Activated B cell treated with CpG ODN at 0.5 μM for 24 hours (primary cell): ENCODE data around the gene SMU1. TPM values are rescaled to one million over a fixed set of nuclear protein-coding genes. Genes with fewer than 3 reads are reported as not detected.

Experiments
- ATAC-seq: fragments of 200-7000 bp; cut with Tn5 transposase; one replicate; pipeline ENCODE4 v1.10.0; 2021; ENCODE audit warnings: low read depth, mild to moderate bottlenecking, moderate library complexity
- CTCF ChIA-PET: fragments of 350-600 bp; sonication (Branson Sonifier 250); formaldehyde crosslinking; loops from one replicate; lab custom pipeline; 2021; ENCODE audit warnings: antibody characterized with exemption; lab: Charles Lee
- POLR2A ChIA-PET: fragments of 350-600 bp; sonication (Branson Sonifier 250); formaldehyde crosslinking; loops from one replicate; lab custom pipeline; 2021; ENCODE audit warnings: antibody characterized with exemption; lab: Charles Lee
- DNase-seq: peaks from one replicate; pipeline ENCODE4 v3.0.0; 2022
- H3K27ac Mint-ChIP-seq: one replicate; pipeline ENCODE4 v1.8.0; 2020; ENCODE audit warnings: mixed read lengths
- H3K27me3 Mint-ChIP-seq: one replicate; pipeline ENCODE4 v1.8.0; 2021; ENCODE audit warnings: mixed read lengths
- H3K36me3 Mint-ChIP-seq: one replicate; pipeline ENCODE4 v1.8.0; 2021; ENCODE audit warnings: low read depth, mixed read lengths
- H3K4me1 Mint-ChIP-seq: one replicate; pipeline ENCODE4 v1.8.0; 2021; ENCODE audit warnings: mixed read lengths
- H3K4me3 Mint-ChIP-seq: one replicate; pipeline ENCODE4 v1.8.0; 2020; ENCODE audit warnings: mild to moderate bottlenecking, mixed read lengths
- H3K9me3 Mint-ChIP-seq: one replicate; pipeline ENCODE4 v1.8.0; 2020; ENCODE audit warnings: mixed read lengths
- CTCF ChIP-seq: fragments of 200-600 bp; IDR thresholded peaks from one replicate; pipeline ENCODE4 v1.8.0; 2022; ENCODE audit warnings: antibody characterized with exemption, mild to moderate bottlenecking
- intact Hi-C: fragments of 100-400 bp; cut with micrococcal nuclease; formaldehyde crosslinking; loops from one replicate; pipeline ENCODE4 v1.15.1; 2024
- total RNA-seq: library from RNA; stranded (reverse); gene quantifications from 2 replicates; pipeline ENCODE4 v1.2.3, GENCODE V29; 2022

SMU1 gene
- total RNA-seq, 1 donor from 2014 or later = 28.1 TPM

GRCh38 chr9:33040792-33041431 lies 35.6 kb downstream of the SMU1 start:
- no peak for ATAC-seq
- POLR2A ChIA-PET = interaction anchor here (5.9 kb wide), 1 partner anchor 14 kb away, joined by 39 read pairs; the partner anchor contains the start of gene DNAJA1

GRCh38 chr9:33032865-33033264 lies 43.6 kb downstream of the SMU1 start:
- H3K36me3 Mint-ChIP-seq = peaks cover 90% of the 10 kb centered on the region
- peaks cover 28% of the 10 kb centered on the region for H3K4me1 Mint-ChIP-seq
- no peak overlapping the region for H3K27ac Mint-ChIP-seq
- DNase-seq (no peak), ATAC-seq (no peak)
- CTCF ChIA-PET = no interaction called here
- no peaks in the 10 kb centered on the region for H3K27me3 Mint-ChIP-seq
- H3K9me3 Mint-ChIP-seq = no peaks in the 10 kb centered on the region
- intact Hi-C loops = no loop called here
- H3K4me3 Mint-ChIP-seq = no peak overlapping the region
- POLR2A ChIA-PET = no interaction called here
- no peak for TF ChIP-seq CTCF

More at GRCh38 chr9:33040792-33041431, 35.6 kb downstream of the SMU1 start:
- no peaks in the 10 kb centered on the region for H3K27me3 Mint-ChIP-seq
- no peak overlapping the region for H3K27ac Mint-ChIP-seq
- H3K4me1 Mint-ChIP-seq = peaks cover 16% of the 10 kb centered on the region
- intact Hi-C loops = loop anchor here (5.0 kb wide), 1 partner anchor 36 kb away; the partner anchor contains the start of gene SMU1
- no peak overlapping the region for H3K4me3 Mint-ChIP-seq
- DNase-seq = no peak
- no peak for TF ChIP-seq CTCF
- no peaks in the 10 kb centered on the region for H3K9me3 Mint-ChIP-seq
- CTCF ChIA-PET = no interaction called here
- peaks cover 50% of the 10 kb centered on the region for H3K36me3 Mint-ChIP-seq

- TF ChIP-seq CTCF = no peak
- H3K9me3 Mint-ChIP-seq = no peaks in the 10 kb centered on the region
- DNase-seq = no peak
- H3K27me3 Mint-ChIP-seq = no peaks in the 10 kb centered on the region
- intact Hi-C loops = no loop called here
- H3K4me1 Mint-ChIP-seq = peaks cover 33% of the 10 kb centered on the region
- no peak overlapping the region for H3K4me3 Mint-ChIP-seq
- H3K27ac Mint-ChIP-seq = no peak overlapping the region
- no peak for ATAC-seq
- ChIA-PET POLR2A (no interaction called here), CTCF (no interaction called here)
- H3K36me3 Mint-ChIP-seq = peaks cover 86% of the 10 kb centered on the region
Measured at GRCh38 chr9:33032292-33032691, 44.2 kb downstream of the SMU1 start.

GRCh38 chr9:33030285-33030684 lies 46.2 kb downstream of the SMU1 start:
- Mint-ChIP-seq H3K4me3 (no peak overlapping the region), H3K4me1 (peaks cover 48% of the 10 kb centered on the region), H3K27me3 (no peaks in the 10 kb centered on the region), H3K9me3 (no peaks in the 10 kb centered on the region), H3K27ac (no peak overlapping the region), H3K36me3 (peaks cover 85% of the 10 kb centered on the region)
- ChIA-PET CTCF (no interaction called here), POLR2A (no interaction called here)
- ATAC-seq (no peak), DNase-seq (no peak)
- intact Hi-C loops = no loop called here
- TF ChIP-seq CTCF = no peak

- H3K4me1 Mint-ChIP-seq = peaks cover 50% of the 10 kb centered on the region
- TF ChIP-seq CTCF = no peak
- peaks cover 83% of the 10 kb centered on the region for H3K36me3 Mint-ChIP-seq
- H3K27me3 Mint-ChIP-seq = no peaks in the 10 kb centered on the region
- no peak overlapping the region for H3K27ac Mint-ChIP-seq
- H3K4me3 Mint-ChIP-seq = no peak overlapping the region
- ATAC-seq (no peak), DNase-seq (no peak)
- ChIA-PET POLR2A (interaction anchor here (0.6 kb wide), 1 partner anchor 28 kb away, joined by 4 read pairs; no protein-coding TSS in a partner anchor), CTCF (no interaction called here)
- no peaks in the 10 kb centered on the region for H3K9me3 Mint-ChIP-seq
- intact Hi-C loops = loop anchor here (10.0 kb wide), 3 partner anchors 445 to 1295 kb away; partner anchors contain the start of genes KIF24, NOL6, NUDT2 and UBAP2
Measured at GRCh38 chr9:33029231-33029786, 47.2 kb downstream of the SMU1 start.
